Stimulated activated CD4-positive, alpha-beta T cell treated with anti-CD3 and anti-CD28 coated beads, Interleukin-4, amount 100 ng/mL, for 24 hours (primary cell): ENCODE results near the gene ASTL.
"Not testable (repeated sequence)": the region's sequence is repeated elsewhere in the genome, so short reads cannot be mapped to it uniquely, and the experiment has no call there.

Experiments
- DNase-seq: peaks from one replicate; pipeline ENCODE4 v3.0.0-alpha.2; 2020

ASTL gene

GRCh38 chr2:96145036-96145847, 6.9 kb upstream of the ASTL start, which contains the start of gene DUSP2:
Gene DUSP2, minus strand, starts transcription at chr2:96145440. Its CDS starts 86 bp downstream, at chr2:96145354.
- peak; percentile 91 for DNase-seq

GRCh38 chr2:96144481-96145035, 6.3 kb upstream of the ASTL start:
- peak; percentile 54 for DNase-seq

GRCh38 chr2:96143848-96144480, 5.7 kb upstream of the ASTL start:
- DNase-seq, result no peak

GRCh38 chr2:96143231-96143847, 5.0 kb upstream of the ASTL start:
- DNase-seq, result peak; percentile 51

GRCh38 chr2:96142217-96143113, 4.2 kb upstream of the ASTL start:
- DNase-seq, result peak; percentile 78

GRCh38 chr2:96141624-96141967, 3.3 kb upstream of the ASTL start:
- DNase-seq, result not testable (repeated sequence)

GRCh38 chr2:96140941-96141623, 2.8 kb upstream of the ASTL start:
- no peak for DNase-seq

- no peak for DNase-seq
Observed at GRCh38 chr2:96139181-96139758, 968 bp upstream of the ASTL start.

- no peak for DNase-seq
Observed at GRCh38 chr2:96137321-96138178, 752 bp downstream of the ASTL start.

- DNase-seq, result no peak
Observed at GRCh38 chr2:96136129-96136720, 2.1 kb downstream of the ASTL start.

- DNase-seq, result no peak
Observed at GRCh38 chr2:96135621-96136020, 2.7 kb downstream of the ASTL start.

- DNase-seq, result no peak
Observed at GRCh38 chr2:96135171-96135570, 3.1 kb downstream of the ASTL start.

- no peak for DNase-seq
Observed at GRCh38 chr2:96134421-96134820, 3.9 kb downstream of the ASTL start.

GRCh38 chr2:96131813-96132745, 6.2 kb downstream of the ASTL start:
- DNase-seq, result no peak

- DNase-seq, result peak; percentile 45
Observed at GRCh38 chr2:96131152-96131812, 7.0 kb downstream of the ASTL start.

- DNase-seq, result no peak
Observed at GRCh38 chr2:96130483-96130882, 7.8 kb downstream of the ASTL start.

- no peak for DNase-seq
Observed at GRCh38 chr2:96129528-96130120, 8.7 kb downstream of the ASTL start.

- DNase-seq, result no peak
Observed at GRCh38 chr2:96128456-96128855, 9.8 kb downstream of the ASTL start.
